Endothelial cell of umbilical vein (primary cell): ENCODE data around the gene CRYAB. TPM values are rescaled to one million over a fixed set of nuclear protein-coding genes. Genes with fewer than 3 reads are reported as not detected.

ENCODE experiments used
- BruUV-seq: library from RNA; stranded (reverse); fragments of 400-500 nt; replicated peaks from 2 replicates; lab custom pipeline; 2021; lab: Mats Ljungman, UMichigan
- CTCF ChIA-PET: fragments of 300-600, 350-600 bp; sonication (Branson Sonifier 250); formaldehyde crosslinking; loops from one replicate; lab custom pipeline; 2021; ENCODE audit warnings: antibody characterized with exemption, inconsistent platforms; lab: Charles Lee
- POLR2A ChIA-PET: fragments of 300-600, 350-600 bp; sonication (Branson Sonifier 250); formaldehyde crosslinking; loops from one replicate; lab custom pipeline; 2021; ENCODE audit warnings: antibody characterized with exemption, inconsistent platforms; lab: Charles Lee
- DNase-seq: peaks from one replicate; pipeline ENCODE4 v3.0.0-alpha.2; 2011; ENCODE audit warnings: low read depth, low spot score
- FAIRE-seq: peaks from 2 replicates; lab custom pipeline; 2011; peaks lifted over from hg19 to GRCh38; lab: Jason Lieb, UNC
- H2AFZ ChIP-seq: 2 replicates; pipeline ENCODE4 v1.6.0; 2012; ENCODE audit warnings: low read depth, low read length, control low read depth, inconsistent platforms
- H3K27ac ChIP-seq: 2 replicates; pipeline ENCODE4 v1.5.1; 2011; ENCODE audit warnings: low read depth, mild to moderate bottlenecking, control low read depth, low read length, moderate library complexity; ENCODE audit not compliant: insufficient read depth
- H3K27me3 ChIP-seq, 2 experiments: 2 replicates each; pipeline versions ENCODE4 v1.6.0 to v1.6.1; 2011; ENCODE audit warnings: low read length in 2 of 2, mixed read lengths in 1 of 2; ENCODE audit not compliant: control insufficient read depth in 2 of 2, insufficient read depth in 2 of 2
- H3K36me3 ChIP-seq, 2 experiments: 2 replicates in 1 of 2; 3 replicates in 1 of 2; pipeline ENCODE4 v1.5.1; 2011; ENCODE audit warnings: low read length in 2 of 2, mild to moderate bottlenecking in 1 of 2, moderate library complexity in 1 of 2; ENCODE audit not compliant: control insufficient read depth in 2 of 2, insufficient read depth in 2 of 2; ENCODE audit errors: extremely low read depth in 1 of 2
- H3K4me1 ChIP-seq: 3 replicates; pipeline ENCODE4 v1.5.1; 2011; ENCODE audit warnings: mild to moderate bottlenecking, low read length; ENCODE audit not compliant: control insufficient read depth, insufficient read depth; ENCODE audit errors: extremely low read depth
- H3K4me2 ChIP-seq: 2 replicates; pipeline ENCODE4 v1.6.1; 2011; ENCODE audit warnings: low read length, control low read depth, mixed read lengths; ENCODE audit not compliant: insufficient read depth
- H3K4me3 ChIP-seq, 3 experiments: fragments of 200-600 bp in 1 of 3; sonication (generic), shearing (Covaris generic) in 1 of 3; replicated peaks in 1 of 3; 2 replicates each; pipeline ENCODE4 v1.5.1; 2011 to 2016; ENCODE audit warnings: control low read depth in 3 of 3, low read length in 3 of 3, mild to moderate bottlenecking in 2 of 3, inconsistent platforms in 1 of 3, low read depth in 1 of 3, moderate library complexity in 1 of 3; ENCODE audit not compliant: insufficient read depth in 1 of 3
- H3K79me2 ChIP-seq: 2 replicates; pipeline ENCODE4 v1.6.0; 2012; ENCODE audit warnings: low read length, inconsistent platforms; ENCODE audit not compliant: control insufficient read depth, insufficient read depth
- H3K9ac ChIP-seq: replicated peaks from 2 replicates; pipeline ENCODE3; 2011; ENCODE audit warnings: low read length, control low read depth; ENCODE audit not compliant: insufficient read depth; ENCODE audit errors: extremely low read depth
- H3K9me1 ChIP-seq: replicated peaks from 3 replicates; pipeline ENCODE4 v1.6.0; 2011; ENCODE audit warnings: mild to moderate bottlenecking, low read length; ENCODE audit not compliant: control insufficient read depth, insufficient read depth; ENCODE audit errors: extremely low read depth
- H3K9me3 ChIP-seq: replicated peaks from 2 replicates; pipeline ENCODE4 v1.5.1; 2012; ENCODE audit warnings: low read length, inconsistent platforms; ENCODE audit not compliant: control insufficient read depth, insufficient read depth
- H4K20me1 ChIP-seq: replicated peaks from 2 replicates; pipeline ENCODE3; 2011; ENCODE audit warnings: mild to moderate bottlenecking, low read length; ENCODE audit not compliant: control insufficient read depth, insufficient read depth; ENCODE audit errors: extremely low read depth
- CTCF ChIP-seq, 2 donors: IDR thresholded peaks; 1 replicate in 1 of 2; 2 replicates in 1 of 2; pipeline ENCODE4 v1.5.1; 2011; ENCODE audit warnings: low read length in 2 of 2, mild to moderate bottlenecking in 2 of 2, moderate library complexity in 2 of 2, control low read depth in 1 of 2, inconsistent platforms in 1 of 2, low read depth in 1 of 2; ENCODE audit not compliant: insufficient read depth in 1 of 2; ENCODE audit errors: extremely low read depth in 1 of 2
- EZH2 ChIP-seq: IDR thresholded peaks from 2 replicates; pipeline ENCODE4 v1.6.1; 2012; ENCODE audit warnings: borderline replicate concordance, low read depth, mild to moderate bottlenecking, moderate library complexity, low read length, inconsistent platforms; ENCODE audit not compliant: severe bottlenecking
- FOS ChIP-seq: IDR thresholded peaks from 2 replicates; pipeline ENCODE4 v1.6.1; 2011; ENCODE audit warnings: mild to moderate bottlenecking, low read length, moderate library complexity, borderline replicate concordance; ENCODE audit not compliant: insufficient read depth
- GATA2 ChIP-seq: IDR thresholded peaks from 2 replicates; pipeline ENCODE4 v1.7.0; 2011; ENCODE audit warnings: low read depth, mild to moderate bottlenecking, moderate library complexity, mixed read lengths, low read length; ENCODE audit not compliant: insufficient read length, insufficient read depth
- JUN ChIP-seq: IDR thresholded peaks from 2 replicates; pipeline ENCODE4 v1.6.1; 2011; ENCODE audit warnings: borderline replicate concordance, low read depth; ENCODE audit not compliant: insufficient read length, insufficient read depth
- MAX ChIP-seq: IDR thresholded peaks from 2 replicates; pipeline ENCODE4 v1.6.1; 2011; ENCODE audit not compliant: insufficient read depth, insufficient read length
- MYC ChIP-seq: IDR thresholded peaks from one replicate; pipeline ENCODE4 v1.6.1; 2011; ENCODE audit warnings: mild to moderate bottlenecking, low read depth, low read length
- POLR2A ChIP-seq: IDR thresholded peaks from 2 replicates; pipeline ENCODE4 v1.6.1; 2012; ENCODE audit warnings: low read depth, mild to moderate bottlenecking, control low read depth, low read length
- dilution Hi-C: fragments of 300-500 bp; cut with MboI; formaldehyde crosslinking; loops from one replicate; pipeline ENCODE4 v1.15.0; 2019; ENCODE audit warnings: low sequenced_read_pairs; ENCODE audit not compliant: extremely low pct_ligation_motif_present
- intact Hi-C: fragments of 100-400 bp; cut with micrococcal nuclease; formaldehyde crosslinking; loops from one replicate; pipeline ENCODE4 v1.10.0; 2022
- polyA plus RNA-seq, 4 experiments: library from polyadenylated mRNA; depleted of rRNA in 3 of 4; stranded (reverse) in 3 of 4; unstranded in 1 of 4; fragments of >200 nt; gene quantifications; 2 replicates each; pipeline versions ENCODE4 v1.2.1 to v1.2.3, GENCODE V29; 2011 to 2012; ENCODE audit warnings: missing spikeins in 1 of 4
- total RNA-seq: library from RNA; stranded (reverse); gene quantifications from 2 replicates; pipeline ENCODE4 v1.2.3, GENCODE V29; 2021

CRYAB gene
- total and polyA plus RNA-seq, 2 donors (not counting 3 experiments of a cell fraction or from before 2014, with no cell fraction given), result 0.48 TPM; not detected in 1

GRCh38 chr11:111917788-111918187 is 6.2 kb upstream of the CRYAB start:
- POLR2A ChIA-PET, result no interaction called here

More at GRCh38 chr11:111917788-111918187, 6.2 kb upstream of the CRYAB start:
- no peaks in the 10 kb centered on the region for H3K36me3 ChIP-seq
- DNase-seq, result no peak
- intact Hi-C loops, result no loop called here
- H3K4me2 ChIP-seq, result no peak overlapping the region
- no peaks in the 10 kb centered on the region for H3K9me3 ChIP-seq
- H3K27ac ChIP-seq, result no peak overlapping the region
- dilution Hi-C loops, result no loop called here
- no peak for TF ChIP-seq CTCF (IDR thresholded peaks at IDR 0.05; ENCODE audit: extremely low read depth in 1 of 2, insufficient read depth in 1 of 2, low read depth in 1 of 2, low read length in 2 of 2)
- no peak for TF ChIP-seq FOS
- TF ChIP-seq MAX, result no peak
- no peak for TF ChIP-seq MYC
- no peak for TF ChIP-seq POLR2A
- no peak for TF ChIP-seq JUN
- no peak for TF ChIP-seq EZH2
- no peak for TF ChIP-seq GATA2
- no TSS peak for BruUV-seq
- H3K4me3 ChIP-seq, result no peak overlapping the region
- no peak overlapping the region for H3K9ac ChIP-seq
- H3K9me1 ChIP-seq, result no peaks in the 10 kb centered on the region
- no peak overlapping the region for H2AFZ ChIP-seq
- no peaks in the 10 kb centered on the region for H4K20me1 ChIP-seq
- no peak for FAIRE-seq
- CTCF ChIA-PET, result interaction anchor here (1.2 kb wide), 1 partner anchor 9 kb away, joined by 4 read pairs; no protein-coding TSS in a partner anchor
- no peaks in the 10 kb centered on the region for H3K79me2 ChIP-seq
- peaks cover 9% of the 10 kb centered on the region for H3K4me1 ChIP-seq
- H3K27me3 ChIP-seq, result no peaks in the 10 kb centered on the region
